ENCODE measurements around the gene CHCT1. TPM values are rescaled to one million over a fixed set of nuclear protein-coding genes. Genes with fewer than 3 reads are reported as not detected.

CHCT1 gene
- total and polyA plus RNA-seq, 8 donors = 0.45 TPM; not detected in 7

DNA sequence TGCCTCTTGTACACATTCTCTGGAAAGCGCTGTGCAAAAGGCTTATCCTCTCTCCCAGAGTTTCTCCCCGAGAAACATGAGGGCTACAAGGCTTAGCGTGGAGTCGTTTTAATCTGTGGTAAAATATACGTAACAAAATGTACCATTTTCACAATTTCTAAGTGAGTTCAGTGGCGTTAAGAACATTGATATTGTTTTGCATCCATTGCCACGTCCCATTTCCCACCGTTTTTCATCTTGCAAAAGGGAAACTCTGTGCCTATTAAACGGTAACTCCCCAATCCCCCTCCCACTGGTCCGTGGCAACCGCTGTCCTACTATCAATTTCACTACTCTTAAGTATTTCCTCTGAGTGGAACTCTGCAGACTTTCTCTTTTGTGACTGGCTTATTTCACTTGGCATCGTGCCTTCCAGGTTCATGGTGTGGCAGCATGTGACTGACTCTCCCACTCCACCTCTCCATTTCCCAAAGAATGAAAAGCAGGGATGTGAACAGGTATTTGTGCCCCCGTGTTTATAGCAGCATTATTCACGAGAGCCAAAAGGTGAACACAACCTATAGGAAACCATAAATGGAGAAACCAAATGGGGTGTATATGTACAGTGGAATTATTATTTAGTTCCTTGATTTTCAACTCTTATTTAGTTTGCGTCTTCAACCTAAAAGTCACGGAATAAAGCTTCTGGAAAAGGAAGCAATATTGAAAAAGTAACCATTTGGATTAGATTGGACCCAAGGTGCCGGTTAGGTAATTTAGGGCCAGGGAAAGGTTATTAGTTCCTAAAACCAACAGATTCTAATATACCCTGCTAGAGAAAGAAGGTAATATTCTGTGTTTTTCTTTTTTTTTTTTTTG, 29.2 kb upstream of the CHCT1 start:
- no peaks in the 10 kb centered on the region for H3K36me3 ChIP-seq
- peak overlapping the region; percentile 97 to 98 for H3K27ac ChIP-seq
- intact Hi-C loops (cut with DNase I) = no loop called here
- H3K9me3 ChIP-seq = no peaks in the 10 kb centered on the region
- ATAC-seq = peak; percentile 4
- H3K4me1 ChIP-seq = peaks cover 7 to 81% of the 10 kb centered on the region in 2 donors
- DNase-seq = peak in 3 of 4 donors; percentile 23 to 65 (median 47)
- H3K4me3 ChIP-seq = peak overlapping the region; percentile 77 to 91
- H3K27me3 ChIP-seq = no peaks in the 10 kb centered on the region
- TF ChIP-seq, protein P1, sequence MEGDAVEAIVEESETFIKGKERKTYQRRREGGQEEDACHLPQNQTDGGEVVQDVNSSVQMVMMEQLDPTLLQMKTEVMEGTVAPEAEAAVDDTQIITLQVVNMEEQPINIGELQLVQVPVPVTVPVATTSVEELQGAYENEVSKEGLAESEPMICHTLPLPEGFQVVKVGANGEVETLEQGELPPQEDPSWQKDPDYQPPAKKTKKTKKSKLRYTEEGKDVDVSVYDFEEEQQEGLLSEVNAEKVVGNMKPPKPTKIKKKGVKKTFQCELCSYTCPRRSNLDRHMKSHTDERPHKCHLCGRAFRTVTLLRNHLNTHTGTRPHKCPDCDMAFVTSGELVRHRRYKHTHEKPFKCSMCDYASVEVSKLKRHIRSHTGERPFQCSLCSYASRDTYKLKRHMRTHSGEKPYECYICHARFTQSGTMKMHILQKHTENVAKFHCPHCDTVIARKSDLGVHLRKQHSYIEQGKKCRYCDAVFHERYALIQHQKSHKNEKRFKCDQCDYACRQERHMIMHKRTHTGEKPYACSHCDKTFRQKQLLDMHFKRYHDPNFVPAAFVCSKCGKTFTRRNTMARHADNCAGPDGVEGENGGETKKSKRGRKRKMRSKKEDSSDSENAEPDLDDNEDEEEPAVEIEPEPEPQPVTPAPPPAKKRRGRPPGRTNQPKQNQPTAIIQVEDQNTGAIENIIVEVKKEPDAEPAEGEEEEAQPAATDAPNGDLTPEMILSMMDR (IDR thresholded peaks at IDR 0.05) = no peak

DNA sequence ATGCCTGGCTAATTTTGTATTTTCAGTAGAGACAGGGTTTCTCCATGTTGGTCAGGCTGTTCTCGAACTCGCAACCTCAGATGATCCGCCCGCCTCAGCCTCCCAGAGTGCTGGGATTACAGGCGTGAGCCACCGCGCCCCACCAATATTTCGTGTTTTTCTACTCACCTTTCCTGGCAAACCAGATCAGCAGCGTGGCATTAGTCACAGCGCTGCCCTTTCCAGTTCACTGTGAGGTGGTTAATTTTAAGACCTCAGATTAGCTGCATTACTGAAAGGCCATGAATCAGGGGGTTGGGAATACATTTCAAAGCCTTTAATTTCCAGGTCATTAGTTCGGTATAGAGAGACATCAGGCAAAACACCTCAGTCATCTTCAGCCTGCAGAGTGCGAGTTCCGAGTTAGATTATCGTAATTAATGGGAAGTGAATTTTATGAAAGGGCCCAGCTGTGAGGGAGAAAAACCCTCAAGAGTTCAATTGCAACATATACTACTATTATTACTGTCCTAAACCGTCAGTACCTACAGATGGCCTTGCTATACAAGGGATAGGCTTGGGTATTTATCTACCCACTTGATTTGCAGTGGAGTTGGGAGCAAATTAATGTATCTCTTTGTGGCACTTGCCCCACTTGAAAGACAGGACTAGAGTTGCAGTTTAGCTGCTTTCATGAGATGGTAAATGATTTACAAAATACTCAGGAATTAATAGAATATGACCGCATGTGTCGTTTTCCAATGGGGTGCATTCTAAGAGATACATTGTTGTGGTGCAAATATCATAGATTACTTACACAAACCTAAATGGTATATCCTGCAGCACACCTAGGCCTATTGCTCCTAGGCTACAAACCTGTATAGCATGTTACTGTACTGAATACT, 28.2 kb upstream of the CHCT1 start:
- TF ChIP-seq, protein P1 (IDR thresholded peaks at IDR 0.05) = no peak
- no peaks in the 10 kb centered on the region for H3K36me3 ChIP-seq
- ATAC-seq (no peak), DNase-seq (no peak)
- intact Hi-C loops (cut with DNase I) = no loop called here
- no peaks in the 10 kb centered on the region for H3K27me3 ChIP-seq
- peaks cover 0 to 80% of the 10 kb centered on the region in 2 donors for H3K4me1 ChIP-seq
- H3K4me3 ChIP-seq = no peak overlapping the region
- H3K27ac ChIP-seq = peak overlapping the region in 1 of 2 donors; percentile 98
- H3K9me3 ChIP-seq = no peaks in the 10 kb centered on the region

DNA sequence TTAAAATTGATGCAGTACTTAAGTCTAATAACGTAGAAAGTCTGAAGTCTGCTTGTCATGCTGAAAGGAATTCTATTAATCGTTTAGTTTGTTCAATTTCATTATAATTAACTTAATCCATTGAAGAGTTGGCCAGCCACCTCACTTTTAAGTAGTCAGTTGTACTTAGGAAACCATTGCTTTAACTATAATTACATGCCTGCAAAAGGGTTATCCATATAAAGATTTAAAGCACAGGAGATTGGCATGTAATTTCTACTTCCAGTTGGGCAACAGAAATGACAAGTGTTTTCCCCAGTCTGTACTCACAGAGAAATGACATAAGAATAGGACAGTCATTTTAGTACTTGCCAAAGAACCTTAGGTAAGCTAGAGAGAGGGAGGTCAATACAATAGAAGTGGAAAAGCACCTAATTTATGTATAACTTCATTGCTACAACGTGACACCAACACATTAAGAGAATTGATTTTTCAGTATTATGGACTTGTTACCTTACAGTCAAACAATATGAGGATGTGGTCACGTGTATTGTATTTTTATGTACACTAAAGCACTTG, 26.7 kb upstream of the CHCT1 start:
- ATAC-seq = no peak
- intact Hi-C loops (cut with DNase I) = no loop called here
- TF ChIP-seq, protein P1 (IDR thresholded peaks at IDR 0.05) = no peak

DNA sequence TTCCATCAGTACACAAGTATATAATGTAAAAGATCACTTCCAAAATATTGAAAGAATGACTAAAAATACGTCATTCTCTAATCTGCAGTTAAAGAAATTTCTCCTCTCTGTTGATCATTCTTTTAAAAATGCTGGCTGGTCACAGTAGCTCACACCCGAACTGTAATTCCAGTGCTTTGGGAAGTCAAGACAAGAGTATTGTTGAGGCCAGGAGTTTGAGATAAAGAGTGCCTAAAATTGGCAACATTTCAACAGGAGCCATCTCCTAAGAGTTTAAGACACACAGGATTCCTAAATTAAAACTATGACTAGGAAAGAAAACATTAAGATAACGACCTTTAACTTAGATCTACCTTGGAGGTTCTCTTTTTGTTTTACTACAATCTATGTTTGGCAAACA, 25.9 kb upstream of the CHCT1 start:
- Histone ChIP-seq H3K36me3 (no peaks in the 10 kb centered on the region), H3K4me3 (no peak overlapping the region), H3K9me3 (no peaks in the 10 kb centered on the region), H3K27ac (peak overlapping the region in 1 of 2 donors; percentile 98), H3K27me3 (no peaks in the 10 kb centered on the region), H3K4me1 (peaks cover 0 to 63% of the 10 kb centered on the region in 2 donors)
- DNase-seq = no peak
- ATAC-seq = no peak
- intact Hi-C loops (cut with DNase I) = no loop called here
- TF ChIP-seq, protein P1 (IDR thresholded peaks at IDR 0.05) = no peak

More for the DNA sequence above, 26.7 kb upstream of the CHCT1 start:
- Histone ChIP-seq H3K9me3 (no peaks in the 10 kb centered on the region), H3K4me1 (peaks cover 0 to 67% of the 10 kb centered on the region in 2 donors), H3K4me3 (no peak overlapping the region), H3K36me3 (no peaks in the 10 kb centered on the region), H3K27ac (peak overlapping the region in 1 of 2 donors; percentile 98), H3K27me3 (no peaks in the 10 kb centered on the region)
- no peak for DNase-seq

Data from left lung (tissue), 10 donors.